NB4 (cell line): ENCODE results near the gene NTRK3.

Experiments
- CTCF ChIP-seq: IDR thresholded peaks from one replicate; pipeline ENCODE4 v1.5.1; 2012; ENCODE audit warnings: low read depth, low read length
- POLR2A ChIP-seq: IDR thresholded peaks from 2 replicates; pipeline ENCODE4 v1.6.1; 2011; ENCODE audit warnings: mild to moderate bottlenecking; ENCODE audit not compliant: insufficient read length; ENCODE audit errors: extremely low read depth

- TF ChIP-seq POLR2A (no peak), CTCF (no peak)
Measured at GRCh38 chr15:87907676-87908446, 348.7 kb downstream of the NTRK3 start.
